WTC11 (cell line): ENCODE measurements around the gene ZNF358. TPM values are rescaled to one million over a fixed set of nuclear protein-coding genes. Genes with fewer than 3 reads are reported as not detected.

Experiments
- ATAC-seq: fragments of 200-7000 bp; cut with Tn5 transposase; 2 replicates; pipeline ENCODE4 v1.10.0; 2021; ENCODE audit warnings: mild to moderate bottlenecking, moderate library complexity
- Bru-seq: library from RNA; stranded (reverse); fragments of 400-500 nt; gene quantifications from one replicate; lab custom pipeline; 2021; lab: Mats Ljungman, UMichigan
- CTCF ChIA-PET: fragments of 300-600 bp; sonication (Branson Sonifier 250); formaldehyde crosslinking; loops from one replicate; lab custom pipeline; 2021; ENCODE audit warnings: antibody characterized with exemption; lab: Charles Lee
- POLR2A ChIA-PET: fragments of 350-600 bp; sonication (Branson Sonifier 250); formaldehyde crosslinking; loops from one replicate; lab custom pipeline; 2021; ENCODE audit warnings: antibody characterized with exemption; lab: Charles Lee
- DNase-seq: peaks from one replicate; pipeline ENCODE4 v3.0.0; 2021; ENCODE audit warnings: low spot score
- H3K27ac Mint-ChIP-seq: 2 replicates; pipeline ENCODE4 v1.8.0; 2021; ENCODE audit warnings: mixed read lengths
- H3K27me3 Mint-ChIP-seq: 2 replicates; pipeline ENCODE4 v1.8.0; 2021; ENCODE audit warnings: low read depth, mild to moderate bottlenecking, moderate library complexity, mixed read lengths
- H3K36me3 Mint-ChIP-seq: 2 replicates; pipeline ENCODE4 v1.8.0; 2021; ENCODE audit warnings: mixed read lengths
- H3K4me1 Mint-ChIP-seq: 2 replicates; pipeline ENCODE4 v1.8.0; 2022; ENCODE audit warnings: mixed read lengths
- H3K4me3 Mint-ChIP-seq: 2 replicates; pipeline ENCODE4 v1.8.0; 2021; ENCODE audit warnings: mild to moderate bottlenecking, moderate library complexity, mixed read lengths
- H3K9me3 Mint-ChIP-seq: 2 replicates; pipeline ENCODE4 v1.8.0; 2021; ENCODE audit warnings: mixed read lengths
- CBFB ChIP-seq: sonication (generic); formaldehyde crosslinking; IDR thresholded peaks from 2 replicates; pipeline ENCODE4 v1.8.1; 2022; ENCODE audit warnings: mild to moderate bottlenecking, low read depth, missing genetic modification reagents
- ERG ChIP-seq: fragments of 250-450 bp; sonication (Bioruptor Pico); IDR thresholded peaks from 2 replicates; pipeline ENCODE4 v1.8.0; 2021; ENCODE audit warnings: mild to moderate bottlenecking
- ESRRA ChIP-seq: sonication (generic); formaldehyde crosslinking; IDR thresholded peaks from 2 replicates; pipeline ENCODE4 v1.8.1; 2022; ENCODE audit warnings: mild to moderate bottlenecking, missing genetic modification reagents, borderline replicate concordance
- FOXK1 ChIP-seq: sonication (generic); formaldehyde crosslinking; IDR thresholded peaks from 2 replicates; pipeline ENCODE4 v1.8.0; 2022; ENCODE audit warnings: mild to moderate bottlenecking, moderate library complexity, missing genetic modification reagents
- GABPB1 ChIP-seq: sonication (generic); formaldehyde crosslinking; IDR thresholded peaks from 2 replicates; pipeline ENCODE4 v1.8.1; 2023; ENCODE audit warnings: mild to moderate bottlenecking, missing genetic modification reagents
- MXD4 ChIP-seq: fragments of 250-450 bp; sonication (Bioruptor Pico); IDR thresholded peaks from 2 replicates; pipeline ENCODE4 v1.8.0; 2021; ENCODE audit warnings: mild to moderate bottlenecking, moderate library complexity, borderline replicate concordance
- MYBL2 ChIP-seq: sonication (generic); formaldehyde crosslinking; IDR thresholded peaks from 2 replicates; pipeline ENCODE4 v1.8.1; 2023; ENCODE audit warnings: mild to moderate bottlenecking, moderate library complexity, missing genetic modification reagents
- NFE2L1 ChIP-seq: sonication (generic); formaldehyde crosslinking; IDR thresholded peaks from 2 replicates; pipeline ENCODE4 v1.8.1; 2023; ENCODE audit warnings: missing genetic modification reagents
- NFYB ChIP-seq: sonication (generic); formaldehyde crosslinking; conservative IDR thresholded peaks from 2 replicates; pipeline ENCODE4 v1.8.0; 2022; ENCODE audit warnings: low read depth, missing genetic modification reagents
- NR1H2 ChIP-seq: sonication (generic); formaldehyde crosslinking; IDR thresholded peaks from 2 replicates; pipeline ENCODE4 v1.9.0; 2021; ENCODE audit warnings: mild to moderate bottlenecking, moderate library complexity, missing genetic modification reagents
- PRDM15 ChIP-seq: sonication (generic); formaldehyde crosslinking; IDR thresholded peaks from 2 replicates; pipeline ENCODE4 v1.8.0; 2022; ENCODE audit warnings: missing genetic modification reagents
- SOX15 ChIP-seq: fragments of 250-450 bp; sonication (Bioruptor Pico); IDR thresholded peaks from 2 replicates; pipeline ENCODE4 v1.9.0; 2021; ENCODE audit warnings: mild to moderate bottlenecking
- SP1 ChIP-seq: sonication (generic); formaldehyde crosslinking; conservative IDR thresholded peaks from 2 replicates; pipeline ENCODE4 v1.8.1; 2022; ENCODE audit warnings: missing genetic modification reagents
- TEAD1 ChIP-seq: sonication (generic); formaldehyde crosslinking; IDR thresholded peaks from 2 replicates; pipeline ENCODE4 v1.8.0; 2022; ENCODE audit warnings: mild to moderate bottlenecking, missing genetic modification reagents
- TP53 ChIP-seq: sonication (generic); formaldehyde crosslinking; IDR thresholded peaks from 2 replicates; pipeline ENCODE4 v1.8.1; 2023; ENCODE audit warnings: mild to moderate bottlenecking, missing genetic modification reagents
- USF1 ChIP-seq: sonication (generic); formaldehyde crosslinking; IDR thresholded peaks from 2 replicates; pipeline ENCODE4 v1.8.0; 2022; ENCODE audit warnings: mild to moderate bottlenecking, missing genetic modification reagents
- USF2 ChIP-seq: sonication (generic); formaldehyde crosslinking; IDR thresholded peaks from 2 replicates; pipeline ENCODE4 v1.8.1; 2023; ENCODE audit warnings: mild to moderate bottlenecking, missing genetic modification reagents, moderate library complexity
- ZNF138 ChIP-seq: sonication (generic); formaldehyde crosslinking; conservative IDR thresholded peaks from 2 replicates; pipeline ENCODE4 v1.8.1; 2022; ENCODE audit warnings: mild to moderate bottlenecking, moderate library complexity, missing genetic modification reagents
- ZNF219 ChIP-seq: sonication (generic); formaldehyde crosslinking; IDR thresholded peaks from 2 replicates; pipeline ENCODE4 v1.8.0; 2023; ENCODE audit warnings: missing genetic modification reagents, mild to moderate bottlenecking, borderline replicate concordance
- ZNF281 ChIP-seq: sonication (generic); formaldehyde crosslinking; IDR thresholded peaks from 2 replicates; pipeline ENCODE4 v1.8.0; 2023; ENCODE audit warnings: mild to moderate bottlenecking, missing genetic modification reagents
- ZSCAN18 ChIP-seq: fragments of 250-450 bp; sonication (Bioruptor Pico); IDR thresholded peaks from 2 replicates; pipeline ENCODE4 v2.1.2; 2022; ENCODE audit warnings: mild to moderate bottlenecking, moderate library complexity
- long read RNA-seq, 3 experiments: library from RNA in 1 of 3; library from capped mRNA in 1 of 3; library from polyadenylated mRNA in 1 of 3; unstranded in 2 of 3; stranded (forward) in 1 of 3; transcript quantifications; one replicate each; pipeline ENCODE4 v2.0.0, GENCODE V29; 2021
- total RNA-seq: library from RNA; stranded (reverse); gene quantifications from 3 replicates; pipeline ENCODE4 v1.2.3, GENCODE V29; 2021

The ZNF358 gene
- total RNA-seq (37.5 to 47.5 TPM (median 47.3 TPM) in 3 replicates), Bru-seq, nascent RNA (percentile 53 among the genes with signal in this experiment)
- long read RNA-seq, experiment 1, transcript ZNF358-202 (2 exons, 1,954 nt), result major isoform, 173 of 187 reads
- long read RNA-seq, experiment 1, partial matches to known transcripts, result 0 of 187 reads
- long read RNA-seq, experiment 1, other reads (novel, unspliced or antisense), result 14 of 187 reads
- long read RNA-seq, experiment 2, transcript ZNF358-202 (2 exons, 1,954 nt), result major isoform, 28 of 70 reads
- long read RNA-seq, experiment 2, partial matches to known transcripts, result 42 of 70 reads
- long read RNA-seq, experiment 2, other reads (novel, unspliced or antisense), result 0 of 70 reads
- long read RNA-seq, experiment 3, result 0 reads

- TF ChIP-seq NFE2L1 (peak; percentile 46; the same call in 1 of the 2 replicates), SOX15 (CRISPR knock-in tag) (no peak), SP1 (CRISPR knock-in tag) (peak; percentile 60; the same call in 1 of the 2 replicates), TP53 (CRISPR knock-in tag) (no peak), USF2 (CRISPR knock-in tag) (peak; percentile 21; the same call in 1 of the 2 replicates)
- peak within 1 kb of the TSS; percentile 79 for H3K4me3 Mint-ChIP-seq
- H3K4me1 Mint-ChIP-seq, result peaks cover 17% of the 10 kb centered on the region
- DNase-seq, result peak; percentile 87
- H3K27me3 Mint-ChIP-seq, result peaks cover 15% of the 10 kb centered on the region
- POLR2A ChIA-PET, result interaction anchor here (0.8 to 2.0 kb wide), 3 partner anchors 9 to 37 kb away, joined by 3 to 9 read pairs (median 3); partner anchors contain the start of gene PNPLA6
- peak; percentile 92 for ATAC-seq
- H3K36me3 Mint-ChIP-seq, result no peaks in the 10 kb centered on the region
- H3K9me3 Mint-ChIP-seq, result no peaks in the 10 kb centered on the region
- H3K27ac Mint-ChIP-seq, result peak within 1 kb of the TSS; percentile 85
- CTCF ChIA-PET, result interaction anchor here (1.1 to 3.3 kb wide), 4 partner anchors 9 to 162 kb away, joined by 3 to 16 read pairs (median 8); a partner anchor contains a TSS
Measured at GRCh38 chr19:7515645-7516151, at the start of gene ZNF358. TSS of gene ZNF358 (plus strand) at chr19:7516103. CDS start at chr19:7519243, 3,140 bp downstream.

- POLR2A ChIA-PET, result no interaction called here
- no peaks in the 10 kb centered on the region for H3K27me3 Mint-ChIP-seq
- peaks cover 12% of the 10 kb centered on the region; the same call in 1 of the 2 replicates for H3K36me3 Mint-ChIP-seq
- no peaks in the 10 kb centered on the region for H3K9me3 Mint-ChIP-seq
- H3K4me3 Mint-ChIP-seq, result no peak overlapping the region
- H3K4me1 Mint-ChIP-seq, result no peaks in the 10 kb centered on the region
- CTCF ChIA-PET, result interaction anchor here (1.8 kb wide), 1 partner anchor 30 kb away, joined by 6 read pairs; a partner anchor contains a TSS
- DNase-seq (no peak), ATAC-seq (no peak)
- no peak overlapping the region for H3K27ac Mint-ChIP-seq
- TF ChIP-seq GABPB1 (CRISPR knock-in tag) (no peak), MYBL2 (CRISPR knock-in tag) (no peak), ESRRA (CRISPR knock-in tag) (no peak), ZSCAN18 (CRISPR knock-in tag) (no peak), NR1H2 (CRISPR knock-in tag) (no peak), PRDM15 (CRISPR knock-in tag) (no peak), NFYB (CRISPR knock-in tag) (no peak), ZNF219 (no peak), ERG (no peak), ZNF281 (CRISPR knock-in tag) (no peak), USF1 (no peak), TEAD1 (no peak), FOXK1 (CRISPR knock-in tag) (no peak), MXD4 (no peak), CBFB (CRISPR knock-in tag) (no peak), ZNF138 (no peak)
Measured at GRCh38 chr19:7467009-7467989, 48.6 kb upstream of the ZNF358 start.
